Thoracic aorta endothelial cell (primary cell): ENCODE results near the gene ADAM11. TPM values are rescaled to one million over a fixed set of nuclear protein-coding genes. Genes with fewer than 3 reads are reported as not detected.

Experiments
- small RNA-seq: library from RNA; depleted of rRNA; stranded (forward); fragments of <200 nt; gene quantifications from one replicate; pipeline ENCODE3, GENCODE V24; 2012
- total RNA-seq: library from RNA; depleted of rRNA; stranded (reverse); fragments of >200 nt; gene quantifications from 2 replicates; pipeline ENCODE4 v1.2.3, GENCODE V29; 2012

Gene ADAM11, protein sequence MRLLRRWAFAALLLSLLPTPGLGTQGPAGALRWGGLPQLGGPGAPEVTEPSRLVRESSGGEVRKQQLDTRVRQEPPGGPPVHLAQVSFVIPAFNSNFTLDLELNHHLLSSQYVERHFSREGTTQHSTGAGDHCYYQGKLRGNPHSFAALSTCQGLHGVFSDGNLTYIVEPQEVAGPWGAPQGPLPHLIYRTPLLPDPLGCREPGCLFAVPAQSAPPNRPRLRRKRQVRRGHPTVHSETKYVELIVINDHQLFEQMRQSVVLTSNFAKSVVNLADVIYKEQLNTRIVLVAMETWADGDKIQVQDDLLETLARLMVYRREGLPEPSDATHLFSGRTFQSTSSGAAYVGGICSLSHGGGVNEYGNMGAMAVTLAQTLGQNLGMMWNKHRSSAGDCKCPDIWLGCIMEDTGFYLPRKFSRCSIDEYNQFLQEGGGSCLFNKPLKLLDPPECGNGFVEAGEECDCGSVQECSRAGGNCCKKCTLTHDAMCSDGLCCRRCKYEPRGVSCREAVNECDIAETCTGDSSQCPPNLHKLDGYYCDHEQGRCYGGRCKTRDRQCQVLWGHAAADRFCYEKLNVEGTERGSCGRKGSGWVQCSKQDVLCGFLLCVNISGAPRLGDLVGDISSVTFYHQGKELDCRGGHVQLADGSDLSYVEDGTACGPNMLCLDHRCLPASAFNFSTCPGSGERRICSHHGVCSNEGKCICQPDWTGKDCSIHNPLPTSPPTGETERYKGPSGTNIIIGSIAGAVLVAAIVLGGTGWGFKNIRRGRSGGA
- 0.13 and 0.22 TPM in 2 replicates for total RNA-seq

DNA sequence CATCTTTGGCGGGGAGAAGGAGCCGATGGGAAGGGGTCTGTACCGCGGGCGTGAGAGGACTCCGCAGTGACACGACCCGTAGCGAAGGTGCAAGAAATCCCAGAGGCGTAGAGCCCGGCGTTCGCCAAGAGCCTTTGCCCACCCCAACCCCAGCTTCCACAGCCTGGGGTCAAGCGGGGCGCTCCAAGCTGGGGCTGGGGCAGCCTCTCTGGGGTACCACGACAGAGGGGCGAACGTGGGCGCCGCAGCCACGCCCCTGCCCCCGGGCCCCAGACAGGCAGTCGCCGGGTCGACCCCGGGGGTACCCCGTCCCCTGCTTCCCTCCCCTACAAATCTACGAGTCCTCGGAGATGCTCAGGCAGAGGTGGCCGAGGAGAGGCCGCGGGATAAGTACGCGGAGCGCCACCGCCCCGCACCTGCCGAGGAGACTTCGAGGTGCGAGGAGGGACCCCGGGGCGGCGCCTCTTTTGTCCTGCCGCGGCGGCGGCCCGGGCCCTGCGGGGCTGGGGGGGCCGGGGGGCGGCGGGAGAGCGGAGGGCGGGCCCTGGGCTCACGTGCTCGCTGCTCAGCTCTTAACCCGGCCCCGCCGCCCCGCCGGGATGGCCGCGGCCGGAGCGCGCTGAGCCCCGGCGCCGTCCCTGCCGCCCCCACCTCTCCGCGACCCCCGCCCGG lies at the start of gene ADAM11:
Gene ADAM11 (plus strand): TSS at position 575 of the 672 bp plus-strand sequence. CDS start 212 bp downstream, outside the sequence.

DNA sequence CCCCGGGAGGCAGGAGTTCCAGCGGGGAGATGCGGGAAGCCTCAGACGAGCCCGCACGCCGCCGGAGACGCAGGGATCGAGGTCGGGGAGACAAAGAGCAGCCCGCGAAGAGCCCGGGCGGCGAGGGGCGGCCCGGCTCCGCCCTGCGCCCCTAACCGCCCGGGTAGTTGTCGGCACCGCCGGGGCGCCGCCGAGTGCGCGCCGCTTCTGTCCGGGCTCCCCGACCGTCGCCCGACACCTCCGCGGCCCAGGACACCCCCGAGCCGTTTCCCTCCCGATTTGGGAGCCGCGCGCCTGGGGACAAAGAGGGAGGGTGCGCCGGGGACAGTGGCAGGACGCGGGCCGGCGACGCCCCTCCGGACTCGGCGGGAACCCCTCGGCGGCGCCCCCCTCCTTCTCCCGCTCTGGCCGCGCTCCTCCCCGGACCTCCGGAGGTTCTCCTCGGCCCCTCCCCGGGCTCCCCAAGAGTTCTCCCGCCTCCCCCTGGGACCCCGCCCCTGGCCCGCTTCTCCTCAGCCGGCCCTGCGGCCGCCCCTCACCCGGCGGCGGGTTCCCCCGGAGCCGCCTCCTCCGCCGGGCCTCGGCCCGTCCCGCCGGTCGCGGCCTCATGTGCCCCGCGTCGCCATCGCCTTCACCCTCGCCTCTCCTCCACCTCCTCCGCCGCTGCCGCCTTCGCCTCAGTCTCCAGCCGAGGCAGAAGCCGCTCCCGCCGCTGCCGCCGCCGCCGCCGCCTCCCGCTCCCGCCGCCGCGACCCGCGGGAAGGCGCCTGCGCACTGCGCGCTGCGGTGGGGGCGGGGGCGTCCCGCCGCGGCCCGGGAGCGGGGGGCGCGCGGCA lies 71.0 kb downstream of the ADAM11 start, which contains the start of gene GJC1:
Gene GJC1 (minus strand): TSS at position 765 of the 836 bp plus-strand sequence. CDS start 24,470 bp downstream, outside the sequence.

Small RNA genes lying within 50 kb of the gene (small RNA-seq; reads per million reads assigned to genes)
- gene RN7SL819P, result not detected

Other genes starting within 250 kb of the ADAM11 start
- gene FZD2, start 201.5 kb upstream of the ADAM11 start, total RNA-seq, result 0.66 and 1.2 TPM in 2 replicates
- 0.07 TPM in 1 of 2 replicates, not detected in the other for gene MEIOC, start 102.5 kb upstream of the ADAM11 start, total RNA-seq
- 49.9 and 51.9 TPM in 2 replicates for gene CCDC43, start 69.2 kb upstream of the ADAM11 start, total RNA-seq
- 9.2 and 14.9 TPM in 2 replicates for gene DBF4B, start 50.3 kb upstream of the ADAM11 start, total RNA-seq
- gene GJC1, start 71.3 kb downstream of the ADAM11 start, total RNA-seq, result 10.2 and 15.7 TPM in 2 replicates
- gene HIGD1B, start 88.9 kb downstream of the ADAM11 start, total RNA-seq, result not detected in 2 replicates
- 201 and 220 TPM in 2 replicates for gene EFTUD2, start 140.5 kb downstream of the ADAM11 start, total RNA-seq
- gene GFAP, start 156.5 kb downstream of the ADAM11 start, total RNA-seq, result 0.14 and 0.27 TPM in 2 replicates
- 12.0 and 22.3 TPM in 2 replicates for gene KIF18B, start 188.8 kb downstream of the ADAM11 start, total RNA-seq
- 0.13 TPM in 1 of 2 replicates, not detected in the other for gene C1QL1, start 209.3 kb downstream of the ADAM11 start, total RNA-seq